ENCODE data around the gene ADGRA3. TPM values are rescaled to one million over a fixed set of nuclear protein-coding genes. Genes with fewer than 3 reads are reported as not detected.

The ADGRA3 gene
- polyA plus RNA-seq, 3 donors, result 0.07 TPM; not detected in 2

DNA sequence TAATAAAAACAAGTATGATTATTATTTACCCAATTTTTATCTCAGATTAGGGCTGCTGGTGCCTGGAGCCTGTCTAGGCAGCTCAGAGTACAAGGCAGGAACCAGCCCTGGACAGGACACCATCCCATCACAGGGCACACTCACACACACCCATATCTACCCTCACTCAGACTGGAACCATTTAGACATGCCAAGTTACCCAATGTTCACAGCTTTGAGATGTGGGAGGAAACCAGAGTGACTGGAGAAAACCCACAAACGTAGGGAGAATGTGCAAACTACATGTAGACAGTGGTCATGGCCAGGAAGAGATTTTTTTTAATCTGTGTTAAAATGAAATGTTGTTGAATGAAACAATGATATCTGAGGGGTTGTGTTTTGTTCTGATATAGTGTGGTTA, 35.7 kb upstream of the ADGRA3 start:
- Histone ChIP-seq H3K79me2 (ENCODE audit: insufficient read depth, low read length) (no peaks in the 10 kb centered on the region), H2AFZ (ENCODE audit: insufficient read depth, low read depth, low read length, poor library complexity, severe bottlenecking) (no peak overlapping the region), H3K27ac (ENCODE audit: low read depth in 1 of 2, low read length in 2 of 2) (no peak overlapping the region), H3K9me3 (replicated peaks in 1 of 2; ENCODE audit: control insufficient read depth in 1 of 2, insufficient read depth in 1 of 2, low read length in 2 of 2) (peaks cover 0 to 8% of the 10 kb centered on the region in 2 donors), H3K4me3 (replicated peaks in 1 of 3; ENCODE audit: low read depth in 2 of 3, low read length in 3 of 3) (no peak overlapping the region), H3K36me3 (replicated peaks in 1 of 2; ENCODE audit: control insufficient read depth in 1 of 2, insufficient read depth in 2 of 2, low read length in 2 of 2) (no peaks in the 10 kb centered on the region), H3K27me3 (ENCODE audit: control insufficient read depth in 2 of 2, insufficient read depth in 2 of 2, low read length in 2 of 2) (no peaks in the 10 kb centered on the region), H3K9ac (ENCODE audit: insufficient read depth, low read length, poor library complexity, severe bottlenecking) (no peak overlapping the region), H3K4me2 (replicated peaks; ENCODE audit: extremely low read depth, low read length, poor library complexity, severe bottlenecking) (no peak overlapping the region), H4K20me1 (ENCODE audit: insufficient read depth, low read length) (no peaks in the 10 kb centered on the region), H3K4me1 (ENCODE audit: control insufficient read depth in 1 of 2, insufficient read depth in 2 of 2, low read length in 2 of 2) (no peaks in the 10 kb centered on the region)
- no peak overlapping the region for H3K27ac Mint-ChIP-seq
- no peaks in the 10 kb centered on the region for H3K4me1 Mint-ChIP-seq
- DNase-seq, result no peak
- H3K36me3 Mint-ChIP-seq, result no peaks in the 10 kb centered on the region
- intact Hi-C loops (cut with micrococcal nuclease), result no loop called here
- H3K9me3 Mint-ChIP-seq, result peaks cover 0 to 11% (median 10%) of the 10 kb centered on the region in 7 donors
- TF ChIP-seq, protein P1, sequence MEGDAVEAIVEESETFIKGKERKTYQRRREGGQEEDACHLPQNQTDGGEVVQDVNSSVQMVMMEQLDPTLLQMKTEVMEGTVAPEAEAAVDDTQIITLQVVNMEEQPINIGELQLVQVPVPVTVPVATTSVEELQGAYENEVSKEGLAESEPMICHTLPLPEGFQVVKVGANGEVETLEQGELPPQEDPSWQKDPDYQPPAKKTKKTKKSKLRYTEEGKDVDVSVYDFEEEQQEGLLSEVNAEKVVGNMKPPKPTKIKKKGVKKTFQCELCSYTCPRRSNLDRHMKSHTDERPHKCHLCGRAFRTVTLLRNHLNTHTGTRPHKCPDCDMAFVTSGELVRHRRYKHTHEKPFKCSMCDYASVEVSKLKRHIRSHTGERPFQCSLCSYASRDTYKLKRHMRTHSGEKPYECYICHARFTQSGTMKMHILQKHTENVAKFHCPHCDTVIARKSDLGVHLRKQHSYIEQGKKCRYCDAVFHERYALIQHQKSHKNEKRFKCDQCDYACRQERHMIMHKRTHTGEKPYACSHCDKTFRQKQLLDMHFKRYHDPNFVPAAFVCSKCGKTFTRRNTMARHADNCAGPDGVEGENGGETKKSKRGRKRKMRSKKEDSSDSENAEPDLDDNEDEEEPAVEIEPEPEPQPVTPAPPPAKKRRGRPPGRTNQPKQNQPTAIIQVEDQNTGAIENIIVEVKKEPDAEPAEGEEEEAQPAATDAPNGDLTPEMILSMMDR (IDR thresholded peaks at IDR 0.05), result no peak
- no peaks in the 10 kb centered on the region for H3K27me3 Mint-ChIP-seq (ENCODE audit: low read depth in 3 of 3)
- H3K4me3 Mint-ChIP-seq, result no peak overlapping the region
- 11% methylated on average over 1 of the region's 1 CpG for WGBS (ENCODE audit: insufficient coverage)

DNA sequence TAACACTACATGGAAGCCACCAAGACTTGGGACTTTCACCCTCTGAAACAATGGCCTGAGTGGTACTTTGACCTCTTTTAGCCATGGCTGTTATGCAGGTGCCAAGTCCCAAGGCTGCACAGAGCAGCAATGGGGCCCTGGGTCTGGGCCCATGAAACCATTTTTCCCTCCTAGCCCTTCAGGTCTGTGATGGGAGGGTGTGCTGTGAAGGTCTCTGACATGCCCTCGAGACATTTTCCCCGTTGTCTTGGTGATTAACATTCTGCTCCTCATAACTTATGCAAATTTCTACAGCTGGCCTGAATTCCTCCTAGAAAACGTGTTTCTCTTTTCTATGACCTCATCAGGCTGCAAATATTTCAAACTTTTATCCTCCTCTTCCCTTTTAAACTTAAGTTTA, 30.4 kb upstream of the ADGRA3 start:
- TF ChIP-seq, protein P1 (IDR thresholded peaks at IDR 0.05), result no peak
- Mint-ChIP-seq H3K36me3 (no peaks in the 10 kb centered on the region), H3K27me3 (ENCODE audit: low read depth in 3 of 3) (no peaks in the 10 kb centered on the region), H3K4me1 (no peaks in the 10 kb centered on the region), H3K9me3 (peaks cover 10 to 24% (median 21%) of the 10 kb centered on the region in 7 donors), H3K27ac (no peak overlapping the region), H3K4me3 (no peak overlapping the region)
- Histone ChIP-seq H3K79me2 (ENCODE audit: insufficient read depth, low read length) (no peaks in the 10 kb centered on the region), H3K27ac (ENCODE audit: low read depth in 1 of 2, low read length in 2 of 2) (no peak overlapping the region), H3K4me1 (ENCODE audit: control insufficient read depth in 1 of 2, insufficient read depth in 2 of 2, low read length in 2 of 2) (no peaks in the 10 kb centered on the region), H3K27me3 (ENCODE audit: control insufficient read depth in 2 of 2, insufficient read depth in 2 of 2, low read length in 2 of 2) (no peaks in the 10 kb centered on the region), H3K4me3 (replicated peaks in 1 of 3; ENCODE audit: low read depth in 2 of 3, low read length in 3 of 3) (no peak overlapping the region), H3K9ac (ENCODE audit: insufficient read depth, low read length, poor library complexity, severe bottlenecking) (no peak overlapping the region), H3K36me3 (replicated peaks in 1 of 2; ENCODE audit: control insufficient read depth in 1 of 2, insufficient read depth in 2 of 2, low read length in 2 of 2) (no peaks in the 10 kb centered on the region), H4K20me1 (ENCODE audit: insufficient read depth, low read length) (no peaks in the 10 kb centered on the region), H2AFZ (ENCODE audit: insufficient read depth, low read depth, low read length, poor library complexity, severe bottlenecking) (no peak overlapping the region), H3K9me3 (replicated peaks in 1 of 2; ENCODE audit: control insufficient read depth in 1 of 2, insufficient read depth in 1 of 2, low read length in 2 of 2) (peaks cover 8 to 20% of the 10 kb centered on the region in 2 donors), H3K4me2 (replicated peaks; ENCODE audit: extremely low read depth, low read length, poor library complexity, severe bottlenecking) (no peak overlapping the region)
- intact Hi-C loops (cut with micrococcal nuclease), result no loop called here
- WGBS (ENCODE audit: insufficient coverage), result 83% methylated on average over 2 of the region's 3 CpGs
- no peak for DNase-seq
